Fibroblast of mammary gland (primary cell): ENCODE measurements around the gene PARP12.

ENCODE experiments used
- DNase-seq: peaks from one replicate; pipeline ENCODE4 v3.0.0-alpha.2; 2010; ENCODE audit warnings: low read depth
- H3K4me3 ChIP-seq: 2 replicates; pipeline ENCODE4 v1.5.1; 2011; ENCODE audit warnings: low read depth, mild to moderate bottlenecking, low read length, moderate library complexity; ENCODE audit not compliant: control insufficient read depth
- CTCF ChIP-seq: conservative IDR thresholded peaks from 2 replicates; pipeline ENCODE4 v1.5.1; 2011; ENCODE audit warnings: low read depth, low read length, inconsistent platforms; ENCODE audit not compliant: control insufficient read depth, insufficient read depth

Gene PARP12

GRCh38 chr7:140024585-140024984, 38.2 kb downstream of the PARP12 start:
- no peak for TF ChIP-seq CTCF
- DNase-seq, result no peak

GRCh38 chr7:140023728-140024127, 39.0 kb downstream of the PARP12 start:
- H3K4me3 ChIP-seq, result no peak overlapping the region
- TF ChIP-seq CTCF, result no peak
- DNase-seq, result no peak

More at GRCh38 chr7:140024585-140024984, 38.2 kb downstream of the PARP12 start:
- H3K4me3 ChIP-seq, result no peak overlapping the region

- no peak for DNase-seq
- no peak for TF ChIP-seq CTCF
Observed at GRCh38 chr7:140022582-140023211, 40.1 kb downstream of the PARP12 start.

GRCh38 chr7:140021603-140022002, 41.1 kb downstream of the PARP12 start:
- no peak for DNase-seq
- no peak overlapping the region for H3K4me3 ChIP-seq
- no peak for TF ChIP-seq CTCF

More at GRCh38 chr7:140022582-140023211, 40.1 kb downstream of the PARP12 start:
- H3K4me3 ChIP-seq, result no peak overlapping the region

- no peak for DNase-seq
- TF ChIP-seq CTCF, result no peak
- H3K4me3 ChIP-seq, result no peak overlapping the region
Observed at GRCh38 chr7:140019606-140020005, 43.1 kb downstream of the PARP12 start.

- DNase-seq, result no peak
- TF ChIP-seq CTCF, result no peak
- H3K4me3 ChIP-seq, result no peak overlapping the region
Observed at GRCh38 chr7:140019172-140019571, 43.6 kb downstream of the PARP12 start.
